ENCODE measurements around the gene POU2AF1. TPM values are rescaled to one million over a fixed set of nuclear protein-coding genes. Genes with fewer than 3 reads are reported as not detected.

Gene POU2AF1
- total and polyA plus RNA-seq, 2 of the 13 experiments (the other 11 are each of a cell fraction or from before 2014, with no cell fraction given), result 1.9 to 3.6 TPM

GRCh38 chr11:111336062-111336461, 43.0 kb downstream of the POU2AF1 start:
- H3K36me3 ChIP-seq (replicated peaks in 1 of 2; ENCODE audit: control insufficient read depth in 1 of 2, insufficient read depth in 2 of 2, low read length in 2 of 2), result no peaks in the 10 kb centered on the region
- intact Hi-C loops (cut with micrococcal nuclease; ENCODE audit: unreplicated experiment), result no loop called here
- in situ Hi-C loops (cut with HindIII; ENCODE audit: extremely low pct_ligation_motif_present, low pct_unique_long_range_greater_than_20kb), result no loop called here
- no peaks in the 10 kb centered on the region for H3K27me3 ChIP-seq (ENCODE audit: control insufficient read depth in 1 of 2, insufficient read depth in 2 of 2, low read length in 2 of 2)
- ChIA-PET POLR2A (interaction anchor here (1.0 to 8.2 kb wide), 18 partner anchors 9 to 85 kb away, joined by 3 to 197 read pairs (median 11); partner anchors contain the start of gene POU2AF3), CTCF (ENCODE audit: low intra/inter-chr PET ratio, low total read pairs) (interaction anchor here (1.4 to 2.1 kb wide), 2 partner anchors 24 to 87 kb away, joined by 4 to 6 read pairs; no protein-coding TSS in a partner anchor)
- peak; percentile 10 for TF ChIP-seq POLR2G (IDR thresholded peaks at IDR 0.05; ENCODE audit: low read depth, low read length)
- no peak for TF ChIP-seq ZIK1 (CRISPR knock-in tag; IDR thresholded peaks at IDR 0.05; ENCODE audit: borderline replicate concordance, low read depth)
- TF ChIP-seq RBFOX2 (IDR thresholded peaks at IDR 0.05; ENCODE audit: low read depth, low read length), result peak; percentile 71
- 0 out of 2 replicates have a peak, but pooled peaks have one; percentile 18 for TF ChIP-seq YEATS4 (CRISPR knock-in tag; IDR thresholded peaks at IDR 0.05; ENCODE audit: borderline replicate concordance)
- TF ChIP-seq CCAR2 (optimal IDR thresholded peaks at IDR 0.05; ENCODE audit: low read depth, low read length), result no peak
- TF ChIP-seq ZNF326 (CRISPR knock-in tag; IDR thresholded peaks at IDR 0.05; ENCODE audit: borderline replicate concordance), result no peak
- no peak for TF ChIP-seq KLF9 (CRISPR knock-in tag; IDR thresholded peaks at IDR 0.05; ENCODE audit: low read depth)
- 0 out of 2 replicates have a peak, but pooled peaks have one; percentile 44 for TF ChIP-seq ZFP90 (CRISPR knock-in tag; IDR thresholded peaks at IDR 0.05; ENCODE audit: borderline replicate concordance)
- TF ChIP-seq, protein P1, sequence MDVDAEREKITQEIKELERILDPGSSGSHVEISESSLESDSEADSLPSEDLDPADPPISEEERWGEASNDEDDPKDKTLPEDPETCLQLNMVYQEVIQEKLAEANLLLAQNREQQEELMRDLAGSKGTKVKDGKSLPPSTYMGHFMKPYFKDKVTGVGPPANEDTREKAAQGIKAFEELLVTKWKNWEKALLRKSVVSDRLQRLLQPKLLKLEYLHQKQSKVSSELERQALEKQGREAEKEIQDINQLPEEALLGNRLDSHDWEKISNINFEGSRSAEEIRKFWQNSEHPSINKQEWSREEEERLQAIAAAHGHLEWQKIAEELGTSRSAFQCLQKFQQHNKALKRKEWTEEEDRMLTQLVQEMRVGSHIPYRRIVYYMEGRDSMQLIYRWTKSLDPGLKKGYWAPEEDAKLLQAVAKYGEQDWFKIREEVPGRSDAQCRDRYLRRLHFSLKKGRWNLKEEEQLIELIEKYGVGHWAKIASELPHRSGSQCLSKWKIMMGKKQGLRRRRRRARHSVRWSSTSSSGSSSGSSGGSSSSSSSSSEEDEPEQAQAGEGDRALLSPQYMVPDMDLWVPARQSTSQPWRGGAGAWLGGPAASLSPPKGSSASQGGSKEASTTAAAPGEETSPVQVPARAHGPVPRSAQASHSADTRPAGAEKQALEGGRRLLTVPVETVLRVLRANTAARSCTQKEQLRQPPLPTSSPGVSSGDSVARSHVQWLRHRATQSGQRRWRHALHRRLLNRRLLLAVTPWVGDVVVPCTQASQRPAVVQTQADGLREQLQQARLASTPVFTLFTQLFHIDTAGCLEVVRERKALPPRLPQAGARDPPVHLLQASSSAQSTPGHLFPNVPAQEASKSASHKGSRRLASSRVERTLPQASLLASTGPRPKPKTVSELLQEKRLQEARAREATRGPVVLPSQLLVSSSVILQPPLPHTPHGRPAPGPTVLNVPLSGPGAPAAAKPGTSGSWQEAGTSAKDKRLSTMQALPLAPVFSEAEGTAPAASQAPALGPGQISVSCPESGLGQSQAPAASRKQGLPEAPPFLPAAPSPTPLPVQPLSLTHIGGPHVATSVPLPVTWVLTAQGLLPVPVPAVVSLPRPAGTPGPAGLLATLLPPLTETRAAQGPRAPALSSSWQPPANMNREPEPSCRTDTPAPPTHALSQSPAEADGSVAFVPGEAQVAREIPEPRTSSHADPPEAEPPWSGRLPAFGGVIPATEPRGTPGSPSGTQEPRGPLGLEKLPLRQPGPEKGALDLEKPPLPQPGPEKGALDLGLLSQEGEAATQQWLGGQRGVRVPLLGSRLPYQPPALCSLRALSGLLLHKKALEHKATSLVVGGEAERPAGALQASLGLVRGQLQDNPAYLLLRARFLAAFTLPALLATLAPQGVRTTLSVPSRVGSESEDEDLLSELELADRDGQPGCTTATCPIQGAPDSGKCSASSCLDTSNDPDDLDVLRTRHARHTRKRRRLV (CRISPR knock-in tag; IDR thresholded peaks at IDR 0.05), result peak; percentile 12; the same call in 1 of the 2 replicates
- peak; percentile 30 for TF ChIP-seq RBM22 (optimal IDR thresholded peaks at IDR 0.05; ENCODE audit: low read length)
- H3K4me3 ChIP-seq (replicated peaks in 1 of 3; ENCODE audit: insufficient read depth in 1 of 3, low read depth in 2 of 3, low read length in 3 of 3), result peak overlapping the region; percentile 35 to 59 (median 49)
- H3K9ac ChIP-seq (ENCODE audit: insufficient read depth, low read depth, low read length), result peak overlapping the region; percentile 69
- no peaks in the 10 kb centered on the region for H4K20me1 ChIP-seq (ENCODE audit: insufficient read depth, low read length)
- no peak for ATAC-seq
- no peak overlapping the region for H2AFZ ChIP-seq (ENCODE audit: low read length)
- peaks cover 12% of the 10 kb centered on the region for H3K9me3 ChIP-seq (ENCODE audit: low read length)
- peak overlapping the region; percentile 78 for H3K27ac ChIP-seq (ENCODE audit: extremely low read length, insufficient read depth, low read length)
- 0% methylated on average over 4 of the region's 4 CpGs for WGBS (ENCODE audit: low lambda C conversion rate)
- BruUV-seq (replicated peaks), result TSS peak; percentile 73
- FAIRE-seq, result no peak
- H3K4me2 ChIP-seq (ENCODE audit: low read depth, low read length), result peak overlapping the region; percentile 90
- no peak for DNase-seq (ENCODE audit: low spot score)
- no peaks in the 10 kb centered on the region for H3K79me2 ChIP-seq (ENCODE audit: insufficient read depth, low read length)
- H3K4me1 ChIP-seq (ENCODE audit: insufficient read depth, low read length), result peaks cover 74% of the 10 kb centered on the region
